Duodenal mucosa (tissue), 2 donors: ENCODE data around the gene FOXM1.
A peak's percentile ranks its signal among the peaks of the same experiment; 100 is the strongest.

ENCODE experiments used
- H3K27ac ChIP-seq: one replicate; pipeline ENCODE4 v1.7.0; 2013; ENCODE audit warnings: low read depth, low read length
- H3K27me3 ChIP-seq, 2 donors: one replicate each; pipeline ENCODE4 v1.7.0; 2013; ENCODE audit warnings: low read length in 2 of 2, control low read depth in 1 of 2; ENCODE audit not compliant: insufficient read depth in 2 of 2, control insufficient read depth in 1 of 2
- H3K36me3 ChIP-seq, 2 donors: one replicate each; pipeline ENCODE4 v1.7.0; 2013; ENCODE audit warnings: low read length in 2 of 2, control low read depth in 1 of 2; ENCODE audit not compliant: insufficient read depth in 2 of 2, control insufficient read depth in 1 of 2
- H3K4me1 ChIP-seq, 2 donors: one replicate each; pipeline ENCODE4 v1.7.0; 2013; ENCODE audit warnings: low read length in 2 of 2, control low read depth in 1 of 2; ENCODE audit not compliant: insufficient read depth in 2 of 2, control insufficient read depth in 1 of 2
- H3K4me3 ChIP-seq, 2 donors: one replicate each; pipeline ENCODE4 v1.7.0; 2013; ENCODE audit warnings: low read length in 2 of 2, low read depth in 1 of 2
- H3K9ac ChIP-seq, 2 donors: one replicate each; pipeline ENCODE4 v1.7.0; 2013; ENCODE audit warnings: low read length in 2 of 2, low read depth in 1 of 2
- H3K9me3 ChIP-seq, 2 donors: one replicate each; pipeline ENCODE4 v1.7.0; 2013; ENCODE audit warnings: low read length in 2 of 2, control low read depth in 1 of 2; ENCODE audit not compliant: control insufficient read depth in 1 of 2

The FOXM1 gene

GRCh38 chr12:2829275-2829674, 47.7 kb downstream of the FOXM1 start:
- H3K36me3 ChIP-seq = peaks cover 16 to 61% of the 10 kb centered on the region in 2 donors
- H3K9ac ChIP-seq = no peak overlapping the region
- H3K4me1 ChIP-seq = no peaks in the 10 kb centered on the region
- H3K9me3 ChIP-seq = no peaks in the 10 kb centered on the region
- H3K27me3 ChIP-seq = no peaks in the 10 kb centered on the region
- no peak overlapping the region for H3K27ac ChIP-seq
- no peak overlapping the region for H3K4me3 ChIP-seq

- Histone ChIP-seq H3K9ac (no peak overlapping the region), H3K36me3 (peaks cover 22 to 84% of the 10 kb centered on the region in 2 donors), H3K4me1 (no peaks in the 10 kb centered on the region), H3K27ac (no peak overlapping the region), H3K4me3 (no peak overlapping the region), H3K9me3 (no peaks in the 10 kb centered on the region), H3K27me3 (no peaks in the 10 kb centered on the region)
Observed at GRCh38 chr12:2826721-2827515, 50.1 kb downstream of the FOXM1 start.

GRCh38 chr12:2826036-2826435, 50.9 kb downstream of the FOXM1 start:
- no peaks in the 10 kb centered on the region for H3K4me1 ChIP-seq
- H3K9me3 ChIP-seq = no peaks in the 10 kb centered on the region
- H3K9ac ChIP-seq = no peak overlapping the region
- H3K36me3 ChIP-seq = peaks cover 30 to 89% of the 10 kb centered on the region in 2 donors
- H3K27me3 ChIP-seq = no peaks in the 10 kb centered on the region
- H3K27ac ChIP-seq = no peak overlapping the region
- no peak overlapping the region for H3K4me3 ChIP-seq

- no peaks in the 10 kb centered on the region for H3K9me3 ChIP-seq
- no peaks in the 10 kb centered on the region for H3K27me3 ChIP-seq
- H3K9ac ChIP-seq = no peak overlapping the region
- no peak overlapping the region for H3K4me3 ChIP-seq
- peaks cover 35 to 90% of the 10 kb centered on the region in 2 donors for H3K36me3 ChIP-seq
- H3K4me1 ChIP-seq = no peaks in the 10 kb centered on the region
- H3K27ac ChIP-seq = no peak overlapping the region
Observed at GRCh38 chr12:2825132-2825531, 51.8 kb downstream of the FOXM1 start.

- H3K27me3 ChIP-seq = no peaks in the 10 kb centered on the region
- H3K9ac ChIP-seq = no peak overlapping the region
- no peak overlapping the region for H3K27ac ChIP-seq
- peaks cover 35 to 94% of the 10 kb centered on the region in 2 donors for H3K36me3 ChIP-seq
- H3K4me1 ChIP-seq = no peaks in the 10 kb centered on the region
- no peak overlapping the region for H3K4me3 ChIP-seq
- no peaks in the 10 kb centered on the region for H3K9me3 ChIP-seq
Observed at GRCh38 chr12:2824541-2824940, 52.4 kb downstream of the FOXM1 start.

- no peaks in the 10 kb centered on the region for H3K27me3 ChIP-seq
- no peaks in the 10 kb centered on the region for H3K9me3 ChIP-seq
- H3K27ac ChIP-seq = no peak overlapping the region
- H3K9ac ChIP-seq = no peak overlapping the region
- no peaks in the 10 kb centered on the region for H3K4me1 ChIP-seq
- no peak overlapping the region for H3K4me3 ChIP-seq
- peaks cover 35 to 94% of the 10 kb centered on the region in 2 donors for H3K36me3 ChIP-seq
Observed at GRCh38 chr12:2823483-2823882, 53.5 kb downstream of the FOXM1 start.

GRCh38 chr12:2820432-2820831, 56.5 kb downstream of the FOXM1 start:
- Histone ChIP-seq H3K4me3 (no peak overlapping the region), H3K9ac (no peak overlapping the region), H3K27me3 (no peaks in the 10 kb centered on the region), H3K9me3 (no peaks in the 10 kb centered on the region), H3K27ac (no peak overlapping the region), H3K4me1 (no peaks in the 10 kb centered on the region), H3K36me3 (peaks cover 34 to 79% of the 10 kb centered on the region in 2 donors)

GRCh38 chr12:2819810-2820209, 57.2 kb downstream of the FOXM1 start:
- H3K4me3 ChIP-seq = no peak overlapping the region
- no peak overlapping the region for H3K9ac ChIP-seq
- H3K9me3 ChIP-seq = no peaks in the 10 kb centered on the region
- H3K4me1 ChIP-seq = no peaks in the 10 kb centered on the region
- no peaks in the 10 kb centered on the region for H3K27me3 ChIP-seq
- H3K27ac ChIP-seq = no peak overlapping the region
- H3K36me3 ChIP-seq = peaks cover 34 to 74% of the 10 kb centered on the region in 2 donors

GRCh38 chr12:2813214-2814185, 63.5 kb downstream of the FOXM1 start:
- Histone ChIP-seq H3K4me3 (peak overlapping the region; percentile 74 to 100), H3K4me1 (peaks cover 18 to 20% of the 10 kb centered on the region in 2 donors), H3K27me3 (no peaks in the 10 kb centered on the region), H3K36me3 (peaks cover 11 to 17% of the 10 kb centered on the region in 2 donors), H3K27ac (peak overlapping the region; percentile 98), H3K9me3 (no peaks in the 10 kb centered on the region), H3K9ac (peak overlapping the region; percentile 83 to 93)
